GM06990 (cell line): ENCODE data around the gene MPV17L.

ENCODE experiments used
- DNase-seq: peaks from one replicate; pipeline ENCODE4 v3.0.0-alpha.2; 2011; ENCODE audit not compliant: insufficient read length; ENCODE audit errors: extremely low read depth
- H3K27me3 ChIP-seq: replicated peaks from 2 replicates; pipeline ENCODE4 v1.6.0; 2011; ENCODE audit warnings: low read length; ENCODE audit not compliant: control insufficient read depth, insufficient read depth
- H3K36me3 ChIP-seq: 2 replicates; pipeline ENCODE4 v1.5.1; 2011; ENCODE audit warnings: low read length; ENCODE audit not compliant: control insufficient read depth, insufficient read depth
- H3K4me3 ChIP-seq: replicated peaks from 2 replicates; pipeline ENCODE4 v1.5.1; 2011; ENCODE audit warnings: low read depth, mild to moderate bottlenecking, control low read depth, low read length
- CTCF ChIP-seq: IDR thresholded peaks from 2 replicates; pipeline ENCODE4 v1.5.1; 2011; ENCODE audit warnings: low read length, control low read depth, mild to moderate bottlenecking, inconsistent platforms; ENCODE audit not compliant: insufficient read depth, poor library complexity, severe bottlenecking

The MPV17L gene

GRCh38 chr16:15443753-15444152 lies 48.2 kb downstream of the MPV17L start:
- Histone ChIP-seq H3K36me3 (no peaks in the 10 kb centered on the region), H3K27me3 (no peaks in the 10 kb centered on the region), H3K4me3 (no peak overlapping the region)
- no peak for DNase-seq
- no peak for TF ChIP-seq CTCF

GRCh38 chr16:15444264-15444663 lies 48.7 kb downstream of the MPV17L start:
- no peak overlapping the region for H3K4me3 ChIP-seq
- DNase-seq: no peak
- TF ChIP-seq CTCF: no peak
- no peaks in the 10 kb centered on the region for H3K36me3 ChIP-seq
- no peaks in the 10 kb centered on the region for H3K27me3 ChIP-seq

- Histone ChIP-seq H3K27me3 (no peaks in the 10 kb centered on the region), H3K4me3 (no peak overlapping the region), H3K36me3 (no peaks in the 10 kb centered on the region)
- no peak for DNase-seq
- no peak for TF ChIP-seq CTCF
These were observed 49.9 kb downstream of the MPV17L start for GRCh38 chr16:15445450-15445849.

GRCh38 chr16:15446901-15447300 lies 51.3 kb downstream of the MPV17L start:
- DNase-seq: no peak
- no peak for TF ChIP-seq CTCF
- Histone ChIP-seq H3K4me3 (no peak overlapping the region), H3K27me3 (no peaks in the 10 kb centered on the region), H3K36me3 (no peaks in the 10 kb centered on the region)

- no peak for TF ChIP-seq CTCF
- no peaks in the 10 kb centered on the region for H3K36me3 ChIP-seq
- no peaks in the 10 kb centered on the region for H3K27me3 ChIP-seq
- no peak for DNase-seq
- no peak overlapping the region for H3K4me3 ChIP-seq
These were observed 55.1 kb downstream of the MPV17L start for GRCh38 chr16:15450624-15451023.

GRCh38 chr16:15451098-15451731 lies 55.7 kb downstream of the MPV17L start:
- no peak for DNase-seq
- Histone ChIP-seq H3K4me3 (no peak overlapping the region), H3K36me3 (no peaks in the 10 kb centered on the region), H3K27me3 (no peaks in the 10 kb centered on the region)
- no peak for TF ChIP-seq CTCF
